Ramos (cell line): ENCODE data around the gene PLXNA2.

Experiments
- in situ Hi-C: fragments of 300-500 bp; cut with MboI; formaldehyde crosslinking; loops from one replicate; pipeline ENCODE4 v1.14.3; 2022; ENCODE audit warnings: low sequenced_read_pairs; ENCODE audit not compliant: unreplicated experiment

Gene PLXNA2

DNA sequence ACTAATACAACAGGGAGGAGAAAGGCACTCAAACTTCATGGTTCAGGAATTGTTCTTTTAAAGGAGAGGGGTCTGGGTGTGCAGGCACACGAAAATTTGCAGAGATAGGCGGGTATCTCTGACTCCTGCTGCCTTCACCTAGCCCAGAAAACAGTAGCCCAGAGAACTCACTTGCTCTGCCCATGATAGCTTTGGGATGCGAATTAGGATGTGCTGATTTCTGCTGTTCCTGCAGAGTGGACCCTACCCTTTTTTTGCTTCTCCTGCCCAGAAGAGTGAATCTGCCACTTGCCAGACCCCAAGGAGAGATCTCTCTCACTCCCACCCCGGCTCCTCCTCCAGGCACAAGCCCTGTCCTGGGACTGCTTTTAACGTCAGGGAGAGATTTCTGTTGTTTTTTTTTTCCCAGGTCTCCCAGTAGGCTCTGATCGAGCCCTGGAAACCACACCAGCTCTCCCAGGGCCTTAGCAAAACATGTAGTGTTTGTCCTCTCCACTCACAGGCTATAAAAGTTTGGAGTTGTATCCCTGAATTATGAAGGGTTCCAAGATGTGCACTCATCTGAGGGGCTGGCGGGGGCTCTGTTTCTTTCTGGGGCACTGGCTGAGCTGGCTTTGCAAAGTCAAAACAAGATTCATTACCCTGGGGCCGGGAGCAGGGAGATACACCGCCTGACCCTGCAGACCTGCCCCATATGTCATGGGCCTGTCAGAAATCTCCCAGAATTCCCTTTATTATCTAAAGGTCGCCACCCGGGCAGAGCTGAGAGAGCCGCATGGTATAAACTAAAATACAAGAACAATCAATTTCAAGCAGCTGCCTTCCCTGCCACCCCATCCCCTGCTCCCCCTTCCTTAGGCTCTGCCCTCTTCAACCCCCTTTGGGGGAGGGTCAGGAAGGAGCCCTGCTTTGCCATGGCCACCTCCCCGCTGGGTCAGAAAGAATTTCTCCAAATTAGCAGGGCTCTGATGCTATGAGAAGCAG is 17.9 kb downstream of the PLXNA2 start:
- in situ Hi-C loops: no loop called here

GRCh38 chr1:208224192-208224713 is 19.9 kb downstream of the PLXNA2 start:
- in situ Hi-C loops: no loop called here

GRCh38 chr1:208223136-208223535 is 21.0 kb downstream of the PLXNA2 start:
- in situ Hi-C loops: no loop called here

- in situ Hi-C loops: no loop called here
Measured at GRCh38 chr1:208222376-208223126, 21.6 kb downstream of the PLXNA2 start.

- in situ Hi-C loops: no loop called here
Measured at GRCh38 chr1:208221291-208221622, 22.9 kb downstream of the PLXNA2 start.

- in situ Hi-C loops: no loop called here
Measured at GRCh38 chr1:208219659-208220282, 24.4 kb downstream of the PLXNA2 start.

DNA sequence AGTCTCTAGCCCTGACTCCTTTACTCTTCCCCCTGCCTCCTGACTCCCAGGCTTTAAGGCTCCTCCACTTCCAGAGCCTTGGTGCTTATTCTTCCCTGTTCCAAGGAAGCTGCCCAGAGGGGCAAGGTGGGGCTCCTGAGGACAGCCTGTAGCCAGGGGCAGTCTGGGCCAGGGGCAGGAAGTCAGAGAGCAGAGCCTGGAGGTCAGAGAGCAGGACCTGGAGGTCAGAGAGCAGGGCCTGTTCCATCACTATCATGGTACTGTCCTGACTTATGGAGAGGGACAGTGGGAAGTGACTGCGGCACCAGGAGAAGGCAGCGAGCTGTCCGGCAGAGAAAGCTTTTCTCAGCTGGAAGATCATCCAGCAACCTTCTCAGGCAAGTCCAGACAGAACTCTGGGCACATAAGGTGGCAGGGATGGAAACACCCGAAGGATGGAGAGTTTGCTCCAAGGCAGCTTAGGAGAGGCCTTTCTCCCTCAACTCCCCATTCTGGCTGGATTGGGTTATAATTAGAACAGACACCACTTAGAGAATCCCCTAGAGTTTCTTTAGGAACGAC is 25.0 kb downstream of the PLXNA2 start:
- in situ Hi-C loops: no loop called here

DNA sequence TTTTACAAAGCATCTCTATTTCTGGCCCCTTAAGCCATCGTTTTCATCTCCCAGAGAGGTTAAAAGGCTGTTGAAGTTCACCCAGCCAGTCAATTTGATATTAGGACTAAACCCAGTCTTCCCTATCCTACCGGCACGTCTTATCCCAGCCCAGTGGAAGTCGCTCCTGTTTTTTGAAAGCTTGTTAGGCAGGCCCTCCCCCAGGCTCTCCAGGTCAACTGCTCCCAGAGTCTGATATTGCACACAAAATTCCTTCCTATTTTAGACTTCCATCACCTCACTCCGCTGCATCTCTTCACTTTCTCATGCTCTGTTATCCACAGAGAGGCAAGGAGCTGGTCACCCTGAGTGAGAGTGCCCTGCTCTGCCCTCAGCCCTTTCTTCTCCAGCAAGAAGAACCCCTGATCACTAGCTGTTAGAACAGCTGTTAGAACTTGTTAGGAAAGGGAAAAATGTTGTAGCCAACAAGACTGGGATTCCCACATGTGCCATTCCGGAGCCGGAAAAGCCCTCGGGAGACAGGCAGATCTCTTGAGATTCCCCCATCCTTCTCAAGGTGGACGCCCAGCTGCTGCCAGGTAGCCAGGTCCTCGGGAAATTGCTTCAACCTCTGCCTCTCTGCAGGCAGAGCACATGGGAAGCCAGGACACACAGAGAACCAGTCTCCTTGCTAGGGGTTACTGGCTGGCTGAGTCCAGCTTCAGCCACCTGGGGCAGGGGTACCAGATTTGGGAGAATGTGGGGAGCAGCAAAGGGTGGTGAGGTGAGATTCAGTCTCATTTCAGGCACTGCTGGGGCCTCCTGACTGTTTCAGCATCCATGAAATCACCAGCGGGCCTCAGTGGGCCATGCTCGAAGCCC is 25.7 kb downstream of the PLXNA2 start:
- in situ Hi-C loops: no loop called here

GRCh38 chr1:208217781-208218180 is 26.4 kb downstream of the PLXNA2 start:
- in situ Hi-C loops: no loop called here

DNA sequence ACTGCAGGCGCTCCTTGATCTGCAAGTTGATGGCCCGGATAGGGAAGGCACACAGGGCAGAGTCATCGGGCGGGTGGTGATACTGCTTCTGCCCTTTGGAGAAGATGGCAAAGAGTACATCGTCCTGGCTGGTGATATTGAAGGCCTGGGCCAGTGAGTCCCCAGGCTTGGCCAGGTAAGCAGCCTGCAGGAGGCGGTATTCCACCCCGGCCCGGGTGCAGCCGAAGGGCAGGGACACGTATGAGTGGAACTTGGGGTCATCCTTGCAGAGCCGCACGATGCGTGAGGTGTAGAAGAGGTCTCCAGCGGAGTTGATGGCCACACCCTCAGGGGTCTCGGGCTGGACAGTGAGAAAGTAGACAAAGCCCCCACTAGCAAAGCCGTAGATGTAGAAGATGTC is 27.4 kb downstream of the PLXNA2 start:
- in situ Hi-C loops: no loop called here

DNA sequence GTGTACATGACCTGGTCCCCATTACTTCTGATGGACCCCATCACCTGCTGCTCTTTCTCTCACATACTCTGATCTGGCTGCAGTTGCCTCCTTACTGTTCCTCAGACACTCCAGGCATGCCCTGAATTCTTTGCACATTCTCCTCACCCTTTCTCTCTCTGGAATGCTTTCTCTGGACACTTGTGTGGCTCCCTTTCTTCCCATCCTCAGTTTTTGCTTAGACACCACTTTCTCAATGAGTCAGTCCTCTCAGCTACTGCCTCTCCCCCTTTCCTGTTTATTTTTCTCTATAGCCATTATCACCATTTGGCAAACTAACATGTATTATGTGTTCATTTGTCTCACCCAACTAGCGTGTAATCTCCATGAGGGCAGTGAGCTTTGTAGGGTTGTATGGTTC is 28.1 kb downstream of the PLXNA2 start:
- in situ Hi-C loops: no loop called here

DNA sequence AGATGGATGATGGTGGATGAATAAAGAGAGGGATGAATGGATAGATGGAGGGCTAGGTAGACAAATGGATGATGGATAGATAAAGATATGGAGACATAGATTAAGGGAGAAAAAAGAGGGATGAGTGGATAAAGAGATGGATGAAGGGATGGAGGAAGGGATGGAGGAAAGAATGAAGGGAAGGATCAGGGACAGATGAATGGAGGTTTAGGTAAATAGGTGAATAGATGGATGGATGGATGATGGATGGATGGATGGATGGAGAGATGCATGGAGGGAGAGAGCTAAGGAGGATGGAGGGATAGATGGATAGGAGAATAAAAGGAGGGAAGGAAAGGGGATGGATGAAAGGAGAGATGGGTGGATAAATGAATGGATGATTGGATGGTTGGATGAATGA is 28.8 kb downstream of the PLXNA2 start:
- in situ Hi-C loops: no loop called here

DNA sequence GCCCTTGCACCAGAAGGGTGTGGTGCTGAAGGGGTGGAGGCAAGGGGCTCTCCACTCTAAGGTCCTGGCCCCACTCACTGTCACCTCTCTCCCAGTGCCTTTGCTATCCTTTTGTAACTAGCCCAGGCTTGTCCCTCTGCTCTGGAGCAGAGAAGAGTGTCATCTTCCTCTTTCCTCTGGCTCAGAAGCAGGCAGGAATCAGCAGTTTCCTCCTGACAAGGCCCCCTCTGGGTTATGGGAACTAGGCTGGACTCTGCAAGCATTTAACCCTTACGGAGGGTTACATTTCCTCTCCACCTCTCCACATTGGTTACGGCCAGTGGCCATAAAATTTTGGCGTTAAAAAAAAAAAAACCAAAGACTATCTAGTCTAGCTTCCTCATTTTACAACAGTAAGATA is 30.4 kb downstream of the PLXNA2 start:
- in situ Hi-C loops: no loop called here

DNA sequence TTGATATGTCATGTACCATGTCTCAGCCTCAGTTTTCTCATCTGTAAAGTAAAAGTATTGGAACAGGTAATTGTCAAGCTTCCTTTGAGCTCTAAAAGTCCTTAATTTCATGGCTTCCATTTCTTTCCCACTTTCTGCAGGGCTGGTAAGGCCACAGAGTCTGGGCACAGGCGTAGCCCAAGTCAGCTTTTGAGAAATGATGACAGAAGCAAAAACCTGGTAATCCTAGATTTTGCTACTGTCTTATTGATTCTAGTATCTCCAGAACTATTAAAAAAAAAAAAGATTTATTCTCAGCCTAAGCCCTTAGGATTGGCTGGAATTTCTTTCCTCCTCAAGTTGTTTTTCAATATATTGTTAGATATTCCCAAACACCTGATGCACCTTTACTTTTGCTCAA is 31.3 kb downstream of the PLXNA2 start:
- in situ Hi-C loops: no loop called here

DNA sequence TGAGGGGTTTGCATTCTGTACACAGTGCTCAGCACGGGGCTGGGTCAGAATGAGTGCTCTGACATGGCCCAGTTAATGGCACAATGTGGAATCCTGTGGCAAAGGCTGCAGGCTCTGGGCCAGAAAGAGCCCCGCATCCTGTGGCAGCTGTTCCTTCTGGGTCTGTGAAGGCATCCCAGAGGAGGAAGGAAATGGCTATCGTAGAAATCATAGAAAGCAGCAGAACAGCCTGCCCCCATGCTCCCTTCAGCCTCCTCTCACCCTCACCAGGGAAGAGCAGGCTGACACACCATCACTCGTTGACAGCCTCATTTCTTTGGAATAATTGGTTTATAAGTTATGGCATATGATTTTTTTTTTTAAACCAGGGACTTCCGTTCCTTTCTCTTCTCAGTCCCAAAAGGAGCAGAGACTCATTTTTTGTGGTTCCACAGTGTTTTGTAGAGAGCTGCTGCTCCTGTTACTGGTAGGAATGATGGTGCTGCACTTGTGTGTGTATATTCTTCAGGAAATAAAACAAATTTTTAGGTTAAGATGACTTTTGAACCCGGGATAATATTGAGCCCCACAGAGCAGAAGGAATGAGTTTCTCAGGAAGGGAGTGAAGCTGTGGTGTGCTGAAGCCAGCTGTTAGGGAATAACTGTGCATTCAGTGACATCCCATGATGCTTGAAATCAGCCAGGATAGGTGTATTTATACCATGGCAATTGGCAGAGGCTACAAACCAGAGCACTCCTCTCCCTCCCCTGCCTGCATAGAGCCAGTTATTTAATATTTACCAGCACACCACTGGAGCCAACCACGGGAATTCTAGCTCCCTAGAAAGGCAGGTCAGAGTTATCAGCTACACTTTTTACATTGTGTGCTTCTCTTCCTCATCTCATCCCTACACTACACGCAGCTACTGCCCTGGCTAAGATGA is 32.0 kb downstream of the PLXNA2 start:
- in situ Hi-C loops: no loop called here

DNA sequence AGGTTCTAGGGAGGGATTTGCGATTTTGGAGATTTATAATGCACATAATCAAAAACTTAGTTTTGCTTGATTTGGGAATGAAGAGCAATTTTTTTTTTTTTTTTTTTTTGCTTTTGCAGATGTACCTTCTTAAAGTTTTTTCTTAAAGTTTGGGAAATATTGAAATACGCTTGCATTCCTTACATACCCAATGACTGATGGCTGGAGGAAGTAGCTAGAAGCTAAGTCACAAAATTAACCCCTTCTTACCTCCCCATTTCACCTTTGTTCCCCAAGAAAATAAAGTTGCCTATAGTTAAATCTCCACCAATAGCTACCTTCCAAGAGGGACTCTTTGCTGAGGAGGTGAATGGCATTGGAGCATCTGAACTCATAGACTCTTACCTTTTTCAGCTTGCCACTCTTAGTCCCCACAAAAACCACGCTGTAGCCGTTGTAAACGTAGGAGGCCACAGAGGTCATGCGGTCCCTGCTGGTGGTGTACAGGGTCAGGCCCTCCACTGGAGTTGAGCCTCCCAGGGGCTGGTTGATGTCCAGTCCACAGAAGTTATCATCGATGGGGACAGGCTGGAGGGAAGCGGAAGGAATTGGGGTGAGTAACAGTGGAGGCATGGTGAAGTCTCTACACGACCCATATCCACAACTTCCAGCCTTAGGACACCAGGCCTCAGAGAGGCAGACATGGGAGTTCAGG is 34.1 kb downstream of the PLXNA2 start:
- in situ Hi-C loops: no loop called here

DNA sequence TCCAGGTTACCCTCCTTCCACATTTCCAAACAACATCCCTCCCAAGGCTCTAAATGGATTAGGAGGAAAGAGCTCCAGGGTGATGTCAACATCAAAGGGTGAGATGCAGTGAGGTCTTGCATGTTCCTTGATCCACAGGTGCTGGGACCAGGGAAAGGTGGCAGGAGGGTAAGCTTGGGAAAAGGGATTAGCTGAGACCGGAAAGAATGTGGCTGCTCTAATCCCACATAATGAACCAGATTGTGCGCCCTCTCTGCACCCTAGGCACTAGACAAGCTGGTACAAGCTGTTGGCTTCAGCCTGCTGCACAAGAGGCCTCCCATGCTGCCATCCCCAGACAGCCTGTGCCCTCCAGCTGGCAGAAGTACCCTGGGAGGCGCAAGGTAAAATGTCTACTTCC is 34.9 kb downstream of the PLXNA2 start:
- in situ Hi-C loops: no loop called here

DNA sequence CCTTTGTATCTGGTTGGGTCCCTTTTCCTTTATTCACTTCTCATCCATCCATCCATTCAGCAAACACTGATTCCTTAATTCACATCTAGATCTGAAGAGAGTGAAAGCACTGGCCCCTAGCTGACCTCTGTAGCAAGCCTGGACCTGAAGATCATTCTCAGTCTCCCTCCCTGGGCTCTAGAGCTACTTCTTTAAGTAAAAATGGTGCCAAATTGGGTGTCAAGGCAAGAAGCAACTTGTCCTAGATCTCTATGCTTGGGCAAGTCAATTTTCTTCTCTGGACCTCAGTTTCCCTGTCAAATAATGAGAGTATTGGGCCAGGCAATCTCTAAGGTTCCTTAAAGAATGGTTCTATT is 36.1 kb downstream of the PLXNA2 start:
- in situ Hi-C loops: no loop called here
